Endothelial cell of umbilical vein (primary cell): ENCODE results near the gene TMEM127. TPM values are rescaled to one million over a fixed set of nuclear protein-coding genes. Genes with fewer than 3 reads are reported as not detected.

Source experiments
- BruUV-seq: library from RNA; stranded (reverse); fragments of 400-500 nt; replicated peaks from 2 replicates; lab custom pipeline; 2021; lab: Mats Ljungman, UMichigan
- CTCF ChIA-PET: fragments of 300-600, 350-600 bp; sonication (Branson Sonifier 250); formaldehyde crosslinking; loops from one replicate; lab custom pipeline; 2021; ENCODE audit warnings: antibody characterized with exemption, inconsistent platforms; lab: Charles Lee
- POLR2A ChIA-PET: fragments of 300-600, 350-600 bp; sonication (Branson Sonifier 250); formaldehyde crosslinking; loops from one replicate; lab custom pipeline; 2021; ENCODE audit warnings: antibody characterized with exemption, inconsistent platforms; lab: Charles Lee
- DNase-seq: peaks from one replicate; pipeline ENCODE4 v3.0.0-alpha.2; 2011; ENCODE audit warnings: low read depth, low spot score
- FAIRE-seq: peaks from 2 replicates; lab custom pipeline; 2011; peaks lifted over from hg19 to GRCh38; lab: Jason Lieb, UNC
- H2AFZ ChIP-seq: 2 replicates; pipeline ENCODE4 v1.6.0; 2012; ENCODE audit warnings: low read depth, low read length, control low read depth, inconsistent platforms
- H3K27ac ChIP-seq: 2 replicates; pipeline ENCODE4 v1.5.1; 2011; ENCODE audit warnings: low read depth, mild to moderate bottlenecking, control low read depth, low read length, moderate library complexity; ENCODE audit not compliant: insufficient read depth
- H3K27me3 ChIP-seq, 2 experiments: 2 replicates each; pipeline versions ENCODE4 v1.6.0 to v1.6.1; 2011; ENCODE audit warnings: low read length in 2 of 2, mixed read lengths in 1 of 2; ENCODE audit not compliant: control insufficient read depth in 2 of 2, insufficient read depth in 2 of 2
- H3K36me3 ChIP-seq, 2 experiments: 2 replicates in 1 of 2; 3 replicates in 1 of 2; pipeline ENCODE4 v1.5.1; 2011; ENCODE audit warnings: low read length in 2 of 2, mild to moderate bottlenecking in 1 of 2, moderate library complexity in 1 of 2; ENCODE audit not compliant: control insufficient read depth in 2 of 2, insufficient read depth in 2 of 2; ENCODE audit errors: extremely low read depth in 1 of 2
- H3K4me1 ChIP-seq: 3 replicates; pipeline ENCODE4 v1.5.1; 2011; ENCODE audit warnings: mild to moderate bottlenecking, low read length; ENCODE audit not compliant: control insufficient read depth, insufficient read depth; ENCODE audit errors: extremely low read depth
- H3K4me2 ChIP-seq: 2 replicates; pipeline ENCODE4 v1.6.1; 2011; ENCODE audit warnings: low read length, control low read depth, mixed read lengths; ENCODE audit not compliant: insufficient read depth
- H3K4me3 ChIP-seq, 3 experiments: fragments of 200-600 bp in 1 of 3; sonication (generic), shearing (Covaris generic) in 1 of 3; replicated peaks in 1 of 3; 2 replicates each; pipeline ENCODE4 v1.5.1; 2011 to 2016; ENCODE audit warnings: control low read depth in 3 of 3, low read length in 3 of 3, mild to moderate bottlenecking in 2 of 3, inconsistent platforms in 1 of 3, low read depth in 1 of 3, moderate library complexity in 1 of 3; ENCODE audit not compliant: insufficient read depth in 1 of 3
- H3K79me2 ChIP-seq: 2 replicates; pipeline ENCODE4 v1.6.0; 2012; ENCODE audit warnings: low read length, inconsistent platforms; ENCODE audit not compliant: control insufficient read depth, insufficient read depth
- H3K9ac ChIP-seq: replicated peaks from 2 replicates; pipeline ENCODE3; 2011; ENCODE audit warnings: low read length, control low read depth; ENCODE audit not compliant: insufficient read depth; ENCODE audit errors: extremely low read depth
- H3K9me1 ChIP-seq: replicated peaks from 3 replicates; pipeline ENCODE4 v1.6.0; 2011; ENCODE audit warnings: mild to moderate bottlenecking, low read length; ENCODE audit not compliant: control insufficient read depth, insufficient read depth; ENCODE audit errors: extremely low read depth
- H3K9me3 ChIP-seq: replicated peaks from 2 replicates; pipeline ENCODE4 v1.5.1; 2012; ENCODE audit warnings: low read length, inconsistent platforms; ENCODE audit not compliant: control insufficient read depth, insufficient read depth
- H4K20me1 ChIP-seq: replicated peaks from 2 replicates; pipeline ENCODE3; 2011; ENCODE audit warnings: mild to moderate bottlenecking, low read length; ENCODE audit not compliant: control insufficient read depth, insufficient read depth; ENCODE audit errors: extremely low read depth
- CTCF ChIP-seq, 2 donors: IDR thresholded peaks; 1 replicate in 1 of 2; 2 replicates in 1 of 2; pipeline ENCODE4 v1.5.1; 2011; ENCODE audit warnings: low read length in 2 of 2, mild to moderate bottlenecking in 2 of 2, moderate library complexity in 2 of 2, control low read depth in 1 of 2, inconsistent platforms in 1 of 2, low read depth in 1 of 2; ENCODE audit not compliant: insufficient read depth in 1 of 2; ENCODE audit errors: extremely low read depth in 1 of 2
- EZH2 ChIP-seq: IDR thresholded peaks from 2 replicates; pipeline ENCODE4 v1.6.1; 2012; ENCODE audit warnings: borderline replicate concordance, low read depth, mild to moderate bottlenecking, moderate library complexity, low read length, inconsistent platforms; ENCODE audit not compliant: severe bottlenecking
- FOS ChIP-seq: IDR thresholded peaks from 2 replicates; pipeline ENCODE4 v1.6.1; 2011; ENCODE audit warnings: mild to moderate bottlenecking, low read length, moderate library complexity, borderline replicate concordance; ENCODE audit not compliant: insufficient read depth
- GATA2 ChIP-seq: IDR thresholded peaks from 2 replicates; pipeline ENCODE4 v1.7.0; 2011; ENCODE audit warnings: low read depth, mild to moderate bottlenecking, moderate library complexity, mixed read lengths, low read length; ENCODE audit not compliant: insufficient read length, insufficient read depth
- JUN ChIP-seq: IDR thresholded peaks from 2 replicates; pipeline ENCODE4 v1.6.1; 2011; ENCODE audit warnings: borderline replicate concordance, low read depth; ENCODE audit not compliant: insufficient read length, insufficient read depth
- MYC ChIP-seq: IDR thresholded peaks from one replicate; pipeline ENCODE4 v1.6.1; 2011; ENCODE audit warnings: mild to moderate bottlenecking, low read depth, low read length
- POLR2AphosphoS5 ChIP-seq: IDR thresholded peaks from 2 replicates; pipeline ENCODE4 v1.6.1; 2012; ENCODE audit warnings: low read depth, mild to moderate bottlenecking, control low read depth, low read length, moderate library complexity; ENCODE audit not compliant: insufficient read depth
- dilution Hi-C: fragments of 300-500 bp; cut with MboI; formaldehyde crosslinking; loops from one replicate; pipeline ENCODE4 v1.15.0; 2019; ENCODE audit warnings: low sequenced_read_pairs; ENCODE audit not compliant: extremely low pct_ligation_motif_present
- intact Hi-C: fragments of 100-400 bp; cut with micrococcal nuclease; formaldehyde crosslinking; loops from one replicate; pipeline ENCODE4 v1.10.0; 2022
- polyA plus RNA-seq, 4 experiments: library from polyadenylated mRNA; depleted of rRNA in 3 of 4; stranded (reverse) in 3 of 4; unstranded in 1 of 4; fragments of >200 nt; gene quantifications; 2 replicates each; pipeline versions ENCODE4 v1.2.1 to v1.2.3, GENCODE V29; 2011 to 2012; ENCODE audit warnings: missing spikeins in 1 of 4
- total RNA-seq: library from RNA; stranded (reverse); gene quantifications from 2 replicates; pipeline ENCODE4 v1.2.3, GENCODE V29; 2021

Gene TMEM127
- total and polyA plus RNA-seq, 2 donors (not counting 3 experiments of a cell fraction or from before 2014, with no cell fraction given): 48.4 to 75.7 TPM

- no TSS peak for BruUV-seq
- ChIA-PET POLR2A (no interaction called here), CTCF (interaction anchor here (1.2 kb wide), 1 partner anchor 121 kb away, joined by 3 read pairs; no protein-coding TSS in a partner anchor)
- dilution Hi-C loops: no loop called here
- Histone ChIP-seq H3K4me3 (no peak overlapping the region), H3K4me1 (peaks cover 13% of the 10 kb centered on the region), H3K9me3 (no peaks in the 10 kb centered on the region), H3K27ac (no peak overlapping the region), H4K20me1 (no peaks in the 10 kb centered on the region), H3K9ac (no peak overlapping the region), H3K27me3 (no peaks in the 10 kb centered on the region), H3K79me2 (no peaks in the 10 kb centered on the region), H3K9me1 (no peaks in the 10 kb centered on the region), H3K4me2 (no peak overlapping the region), H3K36me3 (no peaks in the 10 kb centered on the region), H2AFZ (no peak overlapping the region)
- TF ChIP-seq GATA2: no peak
- TF ChIP-seq FOS: no peak
- no peak for TF ChIP-seq JUN
- TF ChIP-seq MYC: no peak
- no peak for TF ChIP-seq CTCF (IDR thresholded peaks at IDR 0.05; ENCODE audit: extremely low read depth in 1 of 2, insufficient read depth in 1 of 2, low read depth in 1 of 2, low read length in 2 of 2)
- TF ChIP-seq POLR2AphosphoS5: no peak
- TF ChIP-seq EZH2: no peak
- no peak for FAIRE-seq
- DNase-seq: no peak
- intact Hi-C loops: no loop called here
Observed at GRCh38 chr2:96238266-96238665, 27.5 kb downstream of the TMEM127 start.
